Embryonic facial prominence (tissue), 1 donor: ENCODE data around the gene CACNA1B.

ENCODE experiments used
- DNase-seq: peaks from one replicate; pipeline ENCODE4 v3.0.0-alpha.2; 2016; ENCODE audit errors: extremely low spot score

The CACNA1B gene

DNA sequence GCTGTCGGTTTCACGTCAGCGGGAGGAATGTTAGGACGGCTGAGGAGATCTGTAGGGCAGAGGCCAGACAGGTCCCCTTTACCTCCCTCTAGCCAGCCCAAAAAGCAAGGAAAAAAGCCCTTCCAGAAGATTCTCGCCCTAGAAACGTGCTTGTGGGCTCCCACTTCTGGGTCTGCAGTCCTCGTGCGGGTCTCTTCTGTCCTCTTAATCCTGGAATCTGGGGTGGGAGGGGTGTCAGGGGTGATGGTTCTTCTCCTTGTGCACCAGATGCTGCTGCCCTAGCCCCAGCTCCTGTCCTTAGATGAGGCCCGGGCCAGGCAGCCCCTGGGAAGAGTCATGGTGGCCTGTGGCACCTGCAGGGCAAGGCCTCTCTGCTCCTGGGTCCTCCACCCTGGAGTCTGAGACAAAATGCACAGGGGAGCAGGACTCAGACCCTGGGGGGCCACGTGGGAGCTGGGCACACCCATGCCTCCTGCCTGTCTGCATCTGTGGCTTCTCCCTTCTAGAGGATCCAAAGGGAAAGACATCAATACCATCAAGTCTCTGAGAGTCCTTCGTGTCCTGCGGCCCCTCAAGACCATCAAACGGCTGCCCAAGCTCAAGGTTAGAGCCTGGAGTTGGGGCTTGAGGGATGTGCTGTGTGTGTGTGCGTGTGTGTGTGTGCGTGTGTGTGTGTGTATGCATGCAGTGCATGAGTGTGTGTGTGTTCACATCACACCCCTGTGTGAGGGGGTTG is 174.2 kb downstream of the CACNA1B start:
- no peak for DNase-seq

DNA sequence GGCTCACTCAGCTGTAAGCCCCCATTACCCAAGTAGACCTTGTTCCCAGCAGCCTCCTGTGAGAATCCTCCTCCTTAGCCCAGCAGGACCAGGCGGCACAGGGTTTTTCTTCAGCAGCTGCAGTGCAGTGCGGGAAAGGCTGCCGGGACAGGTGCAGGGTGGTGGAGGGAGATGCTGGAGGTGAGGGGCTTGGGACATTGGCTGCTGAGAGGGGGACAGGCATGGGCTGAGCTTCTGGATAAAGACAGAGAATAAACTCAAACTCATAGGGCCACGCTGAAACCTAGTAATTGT is 174.7 kb downstream of the CACNA1B start:
- no peak for DNase-seq

GRCh38 chr9:138052635-138053320 is 175.2 kb downstream of the CACNA1B start:
- no peak for DNase-seq

DNA sequence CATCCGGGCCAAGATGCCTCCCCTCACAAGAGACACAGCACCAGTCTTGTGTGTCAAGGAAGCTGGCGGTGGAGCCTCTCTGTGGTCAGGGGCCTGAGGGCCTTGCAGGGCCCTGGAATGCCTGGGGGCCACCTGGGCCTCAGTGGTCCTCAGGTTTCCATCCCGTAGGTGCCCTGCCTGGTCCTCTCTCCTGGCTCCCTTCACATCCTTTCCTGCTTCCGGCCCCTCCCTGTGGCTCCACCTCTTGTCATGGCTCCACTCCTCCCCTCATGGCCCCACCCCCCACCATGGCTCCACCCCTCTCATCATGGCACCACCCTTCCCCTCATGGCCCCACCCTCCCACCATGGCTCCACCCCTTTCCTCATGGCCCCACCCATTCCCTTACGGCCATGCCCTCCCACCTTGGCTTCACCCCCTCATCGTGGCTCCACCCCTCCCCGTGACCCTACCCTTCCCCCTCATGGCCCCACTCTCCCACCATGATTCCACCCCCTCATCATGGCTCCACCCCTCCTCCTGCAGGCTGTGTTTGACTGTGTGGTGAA is 175.8 kb downstream of the CACNA1B start:
- DNase-seq = no peak

DNA sequence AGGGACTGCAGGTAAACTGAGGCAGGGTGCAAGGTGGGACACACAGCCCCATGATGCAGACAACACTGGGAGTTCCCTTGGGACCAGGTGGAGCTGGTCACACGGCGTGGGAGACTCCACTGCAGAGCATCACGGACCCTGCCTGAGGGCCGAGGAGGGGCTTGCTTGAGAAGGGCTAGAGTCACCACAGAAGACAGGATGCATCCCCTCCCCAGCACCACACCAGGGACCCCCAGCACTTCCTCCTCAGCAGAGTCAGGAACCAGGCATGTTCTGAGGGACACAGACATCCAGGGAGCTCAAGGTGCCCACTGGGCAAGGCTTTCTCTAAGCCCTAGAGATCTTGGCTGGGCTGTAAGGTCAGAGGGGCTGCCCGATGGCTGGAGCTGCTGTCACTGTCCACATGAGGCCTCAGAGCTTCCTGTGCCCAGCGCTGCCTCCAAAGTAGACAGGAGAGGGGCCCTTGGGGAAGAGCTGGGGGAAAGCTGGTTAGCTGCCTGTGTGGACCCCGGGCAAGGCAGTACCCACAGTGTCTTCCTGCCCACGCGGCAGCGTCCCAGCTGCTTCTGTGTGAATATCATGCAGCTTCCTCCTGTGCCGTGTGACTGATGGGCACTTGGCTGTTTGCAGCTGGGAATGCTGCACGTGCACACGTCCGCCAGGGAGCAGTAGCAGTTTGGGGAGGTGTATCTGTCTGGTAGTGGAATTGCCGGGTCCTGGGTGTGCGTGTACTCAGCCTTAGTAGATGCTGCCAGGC is 176.6 kb downstream of the CACNA1B start:
- DNase-seq = no peak

DNA sequence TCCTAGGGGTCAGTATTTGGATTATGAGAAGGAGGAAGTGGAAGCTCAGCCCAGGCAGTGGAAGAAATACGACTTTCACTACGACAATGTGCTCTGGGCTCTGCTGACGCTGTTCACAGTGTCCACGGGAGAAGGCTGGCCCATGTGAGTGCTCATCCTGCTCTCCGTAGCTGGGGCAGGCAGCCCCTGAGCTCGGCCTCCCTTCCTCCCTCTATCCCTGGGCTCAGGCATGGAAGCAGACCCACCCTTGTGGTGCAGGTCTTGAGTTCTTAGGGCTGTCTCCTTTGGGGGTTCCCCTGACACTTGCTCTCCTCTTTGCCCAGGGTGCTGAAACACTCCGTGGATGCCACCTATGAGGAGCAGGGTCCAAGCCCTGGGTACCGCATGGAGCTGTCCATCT is 180.1 kb downstream of the CACNA1B start:
- DNase-seq = no peak

GRCh38 chr9:138058181-138058580 is 180.6 kb downstream of the CACNA1B start:
- DNase-seq = no peak

GRCh38 chr9:138059196-138059595 is 181.6 kb downstream of the CACNA1B start:
- no peak for DNase-seq

- no peak for DNase-seq
Observed at GRCh38 chr9:138060365-138060764, 182.8 kb downstream of the CACNA1B start.

DNA sequence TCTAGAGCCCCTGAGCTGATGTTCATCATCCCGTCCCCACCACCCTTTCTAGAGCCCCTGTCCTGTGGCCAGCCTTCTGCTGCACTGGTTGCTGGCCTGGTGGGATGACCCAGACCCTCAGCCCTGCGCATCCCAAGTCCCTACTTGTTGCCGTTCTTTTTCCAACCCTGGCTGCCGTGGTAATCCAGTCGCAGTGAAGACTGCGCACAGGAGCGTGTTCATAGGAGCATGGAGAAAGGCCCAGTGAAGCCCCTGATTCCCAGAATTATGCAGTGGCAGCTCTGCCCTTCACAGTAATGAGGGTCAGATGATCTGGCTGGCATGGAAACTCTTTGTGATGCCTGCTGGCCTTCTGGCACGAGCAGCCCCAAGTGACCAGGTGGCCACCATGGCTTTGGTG is 183.3 kb downstream of the CACNA1B start:
- no peak for DNase-seq

DNA sequence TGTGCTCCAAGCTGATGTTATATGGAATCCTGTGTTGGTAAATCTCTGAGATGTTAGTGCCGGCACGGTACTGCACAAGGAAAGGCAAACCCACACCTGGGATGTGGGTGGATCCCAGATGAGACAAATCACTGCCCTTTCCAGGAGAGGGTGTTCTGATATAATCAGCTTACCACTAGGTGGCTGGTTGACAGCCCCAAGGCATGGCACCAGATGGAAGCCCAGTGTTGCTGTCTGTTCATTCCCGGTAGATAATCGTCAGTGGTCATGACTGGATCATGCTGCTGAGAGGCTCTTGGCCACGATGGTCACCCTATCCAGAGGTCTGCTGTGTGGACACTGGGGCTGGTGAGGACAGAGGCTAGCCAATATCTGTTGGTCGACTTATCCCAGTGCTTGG is 184.0 kb downstream of the CACNA1B start:
- DNase-seq = no peak

GRCh38 chr9:138062196-138062595 is 184.6 kb downstream of the CACNA1B start:
- no peak for DNase-seq

GRCh38 chr9:138063033-138063432 is 185.5 kb downstream of the CACNA1B start:
- no peak for DNase-seq

DNA sequence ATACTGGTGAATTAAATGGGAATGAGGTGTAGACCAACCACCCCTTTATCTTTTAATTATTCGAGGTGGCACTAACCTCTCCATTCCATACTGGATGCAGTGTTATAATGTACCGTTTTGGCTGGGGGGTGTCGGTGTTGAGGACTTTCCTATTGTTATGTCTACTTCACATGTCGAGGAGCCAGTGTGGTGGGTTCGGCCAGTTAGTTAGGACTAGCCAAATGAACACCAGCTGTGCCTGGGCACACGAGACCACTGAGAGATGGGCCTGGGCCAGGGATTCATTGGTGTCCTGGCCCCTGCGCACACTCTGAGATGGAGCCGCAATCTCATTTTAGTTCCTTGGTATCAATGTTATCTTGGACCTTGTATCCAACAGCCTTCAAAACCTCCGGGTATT is 186.2 kb downstream of the CACNA1B start:
- DNase-seq = no peak

DNA sequence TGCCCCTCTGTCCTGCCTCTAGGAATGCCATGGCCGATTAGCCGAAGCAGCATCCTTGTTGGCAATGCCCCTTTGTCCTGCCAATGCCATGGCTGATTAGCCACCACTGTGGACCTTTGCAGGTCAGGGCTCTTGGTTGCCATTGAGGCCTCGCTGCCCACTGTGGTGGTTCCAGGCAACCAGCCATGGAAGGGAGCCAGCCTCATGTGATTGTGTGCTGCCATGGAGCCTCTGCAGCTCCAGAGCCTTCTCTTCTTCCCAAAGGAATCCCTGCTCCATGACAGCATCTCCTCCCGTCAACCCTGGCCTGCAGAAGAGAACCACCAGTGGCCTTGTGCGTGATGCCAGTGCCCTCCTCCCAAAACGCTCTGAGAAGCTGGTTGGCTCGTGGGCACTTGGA is 187.0 kb downstream of the CACNA1B start:
- DNase-seq = no peak

DNA sequence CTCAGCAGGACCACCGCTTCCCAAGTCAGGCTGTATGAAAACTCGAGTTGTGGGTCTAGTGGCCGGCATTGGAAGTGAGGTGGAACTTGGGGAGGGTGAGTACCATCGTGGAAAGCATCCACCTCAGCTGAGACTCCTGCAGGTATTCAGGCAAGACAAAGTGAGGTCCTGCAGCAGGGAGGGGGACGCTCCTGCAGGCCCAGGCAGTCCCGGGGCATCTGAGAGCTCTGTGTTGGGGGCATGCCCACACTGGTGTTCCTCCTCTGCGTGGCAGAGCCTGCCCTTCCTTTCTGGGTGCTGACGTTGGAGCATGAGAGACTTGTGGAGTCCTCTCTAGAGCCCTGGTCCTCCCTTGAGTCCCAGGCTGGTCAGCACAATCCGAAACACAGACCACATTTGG is 187.7 kb downstream of the CACNA1B start:
- no peak for DNase-seq

- DNase-seq = no peak
Observed at GRCh38 chr9:138066049-138066448, 188.5 kb downstream of the CACNA1B start.

DNA sequence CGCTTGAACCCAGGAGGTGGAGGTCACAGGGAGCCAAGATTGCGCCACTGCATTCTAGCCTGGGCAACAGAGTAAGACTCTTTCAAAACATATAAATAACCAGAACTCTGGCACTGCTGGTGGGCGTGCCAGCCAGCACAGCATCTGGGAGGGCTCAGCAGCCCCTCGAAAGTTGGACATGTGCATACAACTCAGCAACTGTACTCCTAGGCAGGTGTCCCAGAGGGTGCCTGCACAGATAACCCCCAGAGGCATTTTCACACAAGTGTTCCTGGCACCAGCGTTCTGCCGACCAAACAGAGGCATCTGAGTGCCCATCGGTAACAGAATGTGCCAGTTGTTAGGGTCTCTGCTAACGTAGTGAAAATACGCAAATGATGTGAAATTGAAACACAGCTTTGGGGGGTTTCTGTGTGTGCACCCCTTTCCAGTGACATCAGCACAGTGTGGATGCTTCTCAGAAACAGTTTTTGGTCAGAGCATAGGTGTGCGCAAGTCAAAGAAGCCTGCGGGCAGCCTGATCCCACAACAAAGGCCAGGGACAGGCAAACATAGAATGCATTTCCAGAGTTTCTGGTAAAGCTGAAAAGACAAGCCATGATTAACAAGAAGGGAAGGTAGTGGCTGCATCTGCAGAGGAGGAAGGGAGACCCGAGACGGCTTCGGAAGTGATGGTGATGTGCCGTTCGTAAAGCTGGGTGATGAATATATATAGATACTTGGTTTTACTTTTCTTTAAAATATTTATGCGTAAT is 190.2 kb downstream of the CACNA1B start:
- no peak for DNase-seq

DNA sequence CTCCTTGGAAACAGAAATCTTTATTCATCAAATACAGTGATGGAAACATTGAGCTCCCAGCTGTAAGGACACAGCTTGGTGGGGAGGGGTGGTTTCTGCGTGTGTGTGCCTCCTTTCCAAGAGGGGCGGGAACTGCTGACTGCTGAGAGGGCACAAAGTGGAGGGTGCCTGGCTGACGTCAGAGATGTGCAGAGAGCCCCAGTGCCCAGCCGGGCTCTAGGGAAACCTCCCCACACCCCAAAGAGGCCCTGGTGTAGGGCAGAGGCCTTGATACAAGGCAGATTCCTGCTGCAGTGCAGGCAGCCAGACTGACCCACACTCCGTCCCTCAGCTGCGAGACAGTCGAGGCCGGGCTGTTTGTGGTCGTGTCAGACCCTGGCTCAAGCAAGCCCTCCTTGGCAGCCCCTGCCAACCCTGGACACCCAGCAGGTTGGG is 191.0 kb downstream of the CACNA1B start:
- no peak for DNase-seq

GRCh38 chr9:138069731-138070456 is 192.3 kb downstream of the CACNA1B start:
- no peak for DNase-seq

DNA sequence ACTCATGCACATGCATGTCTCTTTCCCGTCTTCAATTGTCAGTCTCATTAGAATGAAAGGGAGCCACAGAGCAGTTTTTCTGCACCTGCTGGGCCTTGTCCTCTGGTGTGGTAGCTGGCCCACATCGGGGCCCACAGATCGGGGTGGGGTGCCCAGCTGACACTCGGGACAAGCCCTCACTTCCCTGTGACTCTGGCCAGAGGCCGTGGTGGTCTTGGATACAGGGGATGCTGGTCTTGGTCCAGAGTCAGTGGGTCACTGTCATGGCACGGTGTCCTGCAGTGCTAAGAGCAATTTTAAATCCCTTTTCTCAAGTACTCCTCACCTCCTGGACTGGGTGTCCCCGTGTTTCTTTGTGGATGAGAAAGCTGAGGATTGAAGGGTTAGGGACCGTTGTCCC is 193.2 kb downstream of the CACNA1B start:
- no peak for DNase-seq
